GM12878 (cell line): ENCODE data around the gene ABHD8. TPM values are rescaled to one million over a fixed set of nuclear protein-coding genes. Genes with fewer than 3 reads are reported as not detected.

Experiments used
- ATAC-seq: fragments of 200-7000 bp; cut with Tn5 transposase; 3 replicates; pipeline ENCODE4 v1.9.1; 2020; ENCODE audit warnings: mild to moderate bottlenecking, moderate library complexity
- BruUV-seq: library from RNA; stranded (reverse); fragments of 400-500 nt; replicated peaks from 2 replicates; lab custom pipeline; 2021; lab: Mats Ljungman, UMichigan
- CTCF ChIA-PET: fragments of 300-600 bp; sonication (Branson Sonifier 250); formaldehyde crosslinking; extraction: SDS; loops from one replicate; lab custom pipeline; 2021; ENCODE audit warnings: inconsistent platforms; lab: Yijun Ruan, JAX
- POLR2A ChIA-PET: fragments of 350-600 bp; formaldehyde crosslinking; extraction: SDS; loops from one replicate; lab custom pipeline; 2021; ENCODE audit warnings: inconsistent platforms; lab: Charles Lee
- RAD21 ChIA-PET: fragments of 300-600 bp; sonication (Branson Sonifier 250); formaldehyde crosslinking; loops from one replicate; lab custom pipeline; 2023; ENCODE audit warnings: antibody characterized with exemption; ENCODE audit not compliant: unreplicated experiment; lab: Charles Lee
- SMC1A ChIA-PET: fragments of 300-600 bp; sonication (Branson Sonifier 250); formaldehyde crosslinking; loops from one replicate; lab custom pipeline; 2023; ENCODE audit not compliant: unreplicated experiment, uncharacterized antibody; lab: Charles Lee
- DNase-seq: peaks from one replicate; pipeline ENCODE4 v3.0.0-alpha.2; 2011; ENCODE audit warnings: low read depth, low spot score
- FAIRE-seq: peaks from 3 replicates; lab custom pipeline; 2011; peaks lifted over from hg19 to GRCh38; lab: Jason Lieb, UNC
- H2AFZ ChIP-seq: 2 replicates; pipeline ENCODE4 v1.6.0; 2011; ENCODE audit warnings: low read depth, low read length, control low read depth; ENCODE audit not compliant: control insufficient read depth
- H3K27ac ChIP-seq: 2 replicates; pipeline ENCODE4 v1.5.1; 2011; ENCODE audit warnings: control low read depth; ENCODE audit not compliant: control insufficient read depth, insufficient read depth
- H3K27me3 ChIP-seq, 2 experiments: replicated peaks in 1 of 2; 2 replicates each; pipeline versions ENCODE4 v1.6.0 to v1.6.1; 2011; ENCODE audit warnings: low read length in 1 of 2; ENCODE audit not compliant: control insufficient read depth in 2 of 2, insufficient read depth in 2 of 2
- H3K36me3 ChIP-seq, 2 experiments: 2 replicates each; pipeline ENCODE4 v1.5.1; 2011; ENCODE audit warnings: low read length in 1 of 2; ENCODE audit not compliant: control insufficient read depth in 2 of 2, insufficient read depth in 2 of 2
- H3K4me1 ChIP-seq: 2 replicates; pipeline ENCODE4 v1.6.1; 2011; ENCODE audit warnings: mild to moderate bottlenecking, low read length, moderate library complexity, mixed read lengths; ENCODE audit not compliant: control insufficient read depth, insufficient read depth
- H3K4me2 ChIP-seq: 2 replicates; pipeline ENCODE4 v1.6.0; 2011; ENCODE audit warnings: control low read depth; ENCODE audit not compliant: control insufficient read depth, insufficient read depth
- H3K4me3 ChIP-seq: fragments of 200-600 bp; sonication (generic); 2 replicates; pipeline ENCODE4 v1.5.1; 2016
- H3K79me2 ChIP-seq: 2 replicates; pipeline ENCODE4 v1.6.0; 2011; ENCODE audit warnings: low read length; ENCODE audit not compliant: control insufficient read depth, insufficient read depth
- H3K9ac ChIP-seq: 2 replicates; pipeline ENCODE4 v1.8.0; 2011; ENCODE audit warnings: low read length, control low read depth, mixed read lengths; ENCODE audit not compliant: control insufficient read depth, insufficient read depth
- H3K9me3 ChIP-seq: replicated peaks from 3 replicates; pipeline ENCODE4 v1.5.1; 2011; ENCODE audit warnings: mild to moderate bottlenecking, low read length; ENCODE audit not compliant: control insufficient read depth, insufficient read depth
- H4K20me1 ChIP-seq: 2 replicates; pipeline ENCODE4 v1.6.0; 2011; ENCODE audit not compliant: control insufficient read depth, insufficient read depth
- ASH2L ChIP-seq: fragments of 300-600, 200-600 bp; sonication (generic); IDR thresholded peaks from 2 replicates; pipeline ENCODE4 v1.6.1; 2017; ENCODE audit warnings: low read depth, mild to moderate bottlenecking, borderline replicate concordance
- BMI1 ChIP-seq: fragments of 450-650 bp; IDR thresholded peaks from 2 replicates; pipeline ENCODE4 v1.6.1; 2016; ENCODE audit warnings: mild to moderate bottlenecking, moderate library complexity, borderline replicate concordance
- CREM ChIP-seq: IDR thresholded peaks from 2 replicates; pipeline ENCODE4 v1.6.1; 2014; ENCODE audit warnings: antibody characterized with exemption, low read depth
- E2F4 ChIP-seq: IDR thresholded peaks from 2 replicates; pipeline ENCODE4 v1.6.1; 2012; ENCODE audit warnings: low read depth, low read length, improper control_type of control experiment
- ETV6 ChIP-seq, 2 experiments: fragments of 450-650 bp in 1 of 2; IDR thresholded peaks in 1 of 2; conservative IDR thresholded peaks in 1 of 2; 2 replicates each; pipeline ENCODE4 v1.6.1; 2014; ENCODE audit warnings: antibody characterized with exemption in 1 of 2, borderline replicate concordance in 1 of 2, low read depth in 1 of 2, mild to moderate bottlenecking in 1 of 2, moderate library complexity in 1 of 2
- HCFC1 ChIP-seq: fragments of 150-350 bp; IDR thresholded peaks from 2 replicates; pipeline ENCODE4 v1.6.1; 2014; ENCODE audit warnings: low read length
- LARP7 ChIP-seq: fragments of 450-650 bp; IDR thresholded peaks from 2 replicates; pipeline ENCODE4 v1.6.1; 2017; ENCODE audit warnings: mild to moderate bottlenecking
- MEF2A ChIP-seq: IDR thresholded peaks from 2 replicates; pipeline ENCODE4 v1.6.1; 2011; ENCODE audit warnings: low read depth, mild to moderate bottlenecking, low read length, moderate library complexity; ENCODE audit not compliant: insufficient read depth
- MXI1 ChIP-seq: fragments of 150-350 bp; IDR thresholded peaks from 2 replicates; pipeline ENCODE4 v1.6.1; 2011; ENCODE audit warnings: low read depth, mild to moderate bottlenecking, inconsistent platforms, low read length, improper control_type of control experiment
- NR2F1 ChIP-seq: fragments of 450-650 bp; conservative IDR thresholded peaks from 2 replicates; pipeline ENCODE4 v1.6.1; 2017; ENCODE audit warnings: mild to moderate bottlenecking
- NRF1 ChIP-seq: conservative IDR thresholded peaks from 2 replicates; pipeline ENCODE4 v1.6.1; 2011; ENCODE audit warnings: mild to moderate bottlenecking, low read depth, low read length, improper control_type of control experiment
- SMAD1 ChIP-seq: fragments of 450-650 bp; IDR thresholded peaks from 2 replicates; pipeline ENCODE4 v1.6.1; 2018; ENCODE audit warnings: mild to moderate bottlenecking, low read depth; ENCODE audit not compliant: partially characterized antibody
- SP1 ChIP-seq: IDR thresholded peaks from one replicate; pipeline ENCODE4 v1.6.1; 2011; ENCODE audit warnings: low read depth, low read length
- SUZ12 ChIP-seq: fragments of 200-600 bp; sonication (generic); IDR thresholded peaks from one replicate; pipeline ENCODE4 v1.6.1; 2018; ENCODE audit warnings: antibody characterized with exemption, mild to moderate bottlenecking; ENCODE audit not compliant: unreplicated experiment
- TCF7 ChIP-seq: IDR thresholded peaks from 2 replicates; pipeline ENCODE4 v1.6.1; 2014; ENCODE audit warnings: antibody characterized with exemption, borderline replicate concordance
- ZNF622 ChIP-seq: fragments of 450-650 bp; IDR thresholded peaks from 2 replicates; pipeline ENCODE4 v1.6.1; 2017; ENCODE audit warnings: mild to moderate bottlenecking, inconsistent platforms
- WGBS: methylation state at CpG from one replicate; pipeline ENCODE4 v1.1.6; 2016; ENCODE audit warnings: low lambda C conversion rate; ENCODE audit not compliant: insufficient replicate concordance, insufficient coverage; ENCODE audit errors: missing lambda C conversion rate; 5-methylcytosine and 5-hydroxymethylcytosine counted together
- in situ Hi-C: fragments of 300-500 bp; cut with MboI; formaldehyde crosslinking; loops from 9 replicates; pipeline ENCODE4 v1.14.3; 2018; ENCODE audit warnings: mixed read lengths
- intact Hi-C: fragments of 100-400 bp; cut with micrococcal nuclease; formaldehyde crosslinking; loops from one replicate; pipeline ENCODE4 v1.14.2; 2022; ENCODE audit not compliant: unreplicated experiment
- polyA plus RNA-seq, 11 experiments: library from polyadenylated mRNA; depleted of rRNA in 4 of 11; unstranded in 6 of 11; stranded (reverse) in 5 of 11; fragments of >200 nt; fragmentation: Nextera tagmentation in 4 of 11; fragmentation: Illumina TruSeq in 1 of 11; extraction: Ambion mirVana in 4 of 11; extraction: Trizol in 1 of 11; gene quantifications; 1 replicate in 1 of 11; 2 replicates in 10 of 11; pipeline versions ENCODE4 v1.2.1 to v1.2.3, GENCODE V29; 2011 to 2016; ENCODE audit warnings: inconsistent platforms in 2 of 11, missing spikeins in 2 of 11, low read depth in 1 of 11
- total RNA-seq, 4 experiments: library from RNA; depleted of rRNA in 3 of 4; stranded (reverse); fragments of >200 nt in 3 of 4; fragmentation: Illumina TruSeq in 1 of 4; extraction: Trizol in 1 of 4; gene quantifications; 2 replicates each; pipeline versions ENCODE4 v1.2.1 to v1.2.3, GENCODE V29; 2013 to 2021
- TF ChIP-seq, protein P1 (sequence below): IDR thresholded peaks from 2 replicates; pipeline ENCODE4 v1.6.1; 2012; ENCODE audit warnings: low read depth, low read length, improper control_type of control experiment
- TF ChIP-seq, protein P2 (sequence below): IDR thresholded peaks from 2 replicates; pipeline ENCODE4 v1.6.1; 2012; ENCODE audit warnings: low read depth, low read length, improper control_type of control experiment
- TF ChIP-seq, protein P3 (sequence below): fragments of 450-650 bp; IDR thresholded peaks from 2 replicates; pipeline ENCODE4 v1.6.1; 2016; ENCODE audit warnings: mild to moderate bottlenecking

ABHD8 gene
- total and polyA plus RNA-seq, 10 of the 15 experiments (the other 5 are each of a cell fraction or from before 2014, with no cell fraction given): 0.03 to 12.5 (median 6.0) TPM

GRCh38 chr19:17255150-17255621 lies 48.0 kb downstream of the ABHD8 start:
- Histone ChIP-seq H3K9me3 (no peaks in the 10 kb centered on the region; the same call in 2 of the 3 replicates), H3K4me3 (no peak overlapping the region), H3K4me1 (no peaks in the 10 kb centered on the region), H4K20me1 (no peaks in the 10 kb centered on the region), H3K9ac (no peak overlapping the region), H3K27ac (no peak overlapping the region), H3K27me3 (no peaks in the 10 kb centered on the region), H3K79me2 (no peaks in the 10 kb centered on the region), H3K36me3 (no peaks in the 10 kb centered on the region), H2AFZ (no peak overlapping the region), H3K4me2 (no peak overlapping the region)
- no peak for DNase-seq
- FAIRE-seq: no peak
- POLR2A ChIA-PET: interaction anchor here (0.8 to 1.6 kb wide), 2 partner anchors 11 to 17 kb away, joined by 3 read pairs; no protein-coding TSS in a partner anchor
- CTCF ChIA-PET: interaction anchor here (1.3 to 2.7 kb wide), 4 partner anchors 9 to 38 kb away, joined by 3 to 14 read pairs (median 6); partner anchors contain the start of genes BABAM1 and USHBP1
- WGBS: 85% methylated on average over 18 of the region's 18 CpGs
- no TSS peak for BruUV-seq
- intact Hi-C loops (no loop called here), in situ Hi-C loops (no loop called here)
- ATAC-seq: no peak
- TF ChIP-seq SP1 (no peak), ETV6 (conservative IDR thresholded peaks at IDR 0.05 in 1 of 2, IDR thresholded peaks at IDR 0.05 in 1 of 2; ENCODE audit: borderline replicate concordance in 1 of 2, low read depth in 1 of 2) (no peak), SUZ12 (no peak), ZNF622 (no peak), TCF7 (no peak), CREM (no peak), MXI1 (no peak), NRF1 (no peak), NR2F1 (no peak), MEF2A (no peak), E2F4 (no peak), SMAD1 (no peak), LARP7 (no peak), HCFC1 (no peak), BMI1 (no peak), ASH2L (no peak)
- TF ChIP-seq, protein P1, sequence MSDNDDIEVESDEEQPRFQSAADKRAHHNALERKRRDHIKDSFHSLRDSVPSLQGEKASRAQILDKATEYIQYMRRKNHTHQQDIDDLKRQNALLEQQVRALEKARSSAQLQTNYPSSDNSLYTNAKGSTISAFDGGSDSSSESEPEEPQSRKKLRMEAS: no peak
- TF ChIP-seq, protein P2, sequence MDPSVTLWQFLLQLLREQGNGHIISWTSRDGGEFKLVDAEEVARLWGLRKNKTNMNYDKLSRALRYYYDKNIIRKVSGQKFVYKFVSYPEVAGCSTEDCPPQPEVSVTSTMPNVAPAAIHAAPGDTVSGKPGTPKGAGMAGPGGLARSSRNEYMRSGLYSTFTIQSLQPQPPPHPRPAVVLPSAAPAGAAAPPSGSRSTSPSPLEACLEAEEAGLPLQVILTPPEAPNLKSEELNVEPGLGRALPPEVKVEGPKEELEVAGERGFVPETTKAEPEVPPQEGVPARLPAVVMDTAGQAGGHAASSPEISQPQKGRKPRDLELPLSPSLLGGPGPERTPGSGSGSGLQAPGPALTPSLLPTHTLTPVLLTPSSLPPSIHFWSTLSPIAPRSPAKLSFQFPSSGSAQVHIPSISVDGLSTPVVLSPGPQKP: no peak
- TF ChIP-seq, protein P3, sequence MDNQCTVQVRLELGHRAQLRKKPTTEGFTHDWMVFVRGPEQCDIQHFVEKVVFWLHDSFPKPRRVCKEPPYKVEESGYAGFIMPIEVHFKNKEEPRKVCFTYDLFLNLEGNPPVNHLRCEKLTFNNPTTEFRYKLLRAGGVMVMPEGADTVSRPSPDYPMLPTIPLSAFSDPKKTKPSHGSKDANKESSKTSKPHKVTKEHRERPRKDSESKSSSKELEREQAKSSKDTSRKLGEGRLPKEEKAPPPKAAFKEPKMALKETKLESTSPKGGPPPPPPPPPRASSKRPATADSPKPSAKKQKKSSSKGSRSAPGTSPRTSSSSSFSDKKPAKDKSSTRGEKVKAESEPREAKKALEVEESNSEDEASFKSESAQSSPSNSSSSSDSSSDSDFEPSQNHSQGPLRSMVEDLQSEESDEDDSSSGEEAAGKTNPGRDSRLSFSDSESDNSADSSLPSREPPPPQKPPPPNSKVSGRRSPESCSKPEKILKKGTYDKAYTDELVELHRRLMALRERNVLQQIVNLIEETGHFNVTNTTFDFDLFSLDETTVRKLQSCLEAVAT: no peak
- SMC1A ChIA-PET: interaction anchor here (1.1 to 1.2 kb wide), 2 partner anchors 14 to 26 kb away, joined by 3 read pairs; partner anchors contain the start of gene ANKLE1
- RAD21 ChIA-PET: interaction anchor here (1.7 kb wide), 1 partner anchor 12 kb away, joined by 7 read pairs; the partner anchor contains the start of gene BABAM1
